Upper lobe of right lung (tissue), 1 donor: Measurements from ENCODE around the gene ROR1. TPM values are rescaled to one million over a fixed set of nuclear protein-coding genes. Genes with fewer than 3 reads are reported as not detected.

Experiments
- ATAC-seq: fragments of 200-7000 bp; cut with Tn5 transposase; one replicate; pipeline ENCODE4 v1.9.1; 2020; ENCODE audit warnings: mild to moderate bottlenecking, moderate library complexity
- DNase-seq: peaks from one replicate; pipeline ENCODE4 v3.0.0-alpha.2; 2020
- H3K27ac ChIP-seq: fragments of 200-600 bp; one replicate; pipeline ENCODE4 v1.8.0; 2022
- H3K27me3 ChIP-seq: fragments of 200-600 bp; one replicate; pipeline ENCODE4 v1.8.0; 2022; ENCODE audit warnings: mild to moderate bottlenecking
- H3K36me3 ChIP-seq: fragments of 200-600 bp; one replicate; pipeline ENCODE4 v1.8.0; 2022
- H3K4me1 ChIP-seq: fragments of 200-600 bp; one replicate; pipeline ENCODE4 v1.8.0; 2022
- H3K4me3 ChIP-seq: fragments of 200-600 bp; one replicate; pipeline ENCODE4 v1.8.0; 2022; ENCODE audit warnings: mild to moderate bottlenecking
- H3K9me3 ChIP-seq: fragments of 200-600 bp; one replicate; pipeline ENCODE4 v1.8.0; 2022
- intact Hi-C: fragments of 100-400 bp; cut with DNase I; formaldehyde crosslinking; loops from one replicate; pipeline ENCODE4 v1.11.0; 2022
- total RNA-seq: library from RNA; stranded (reverse); fragmentation: NEBNext Ultra II Directional; extraction: Animal tissue kit (Norgen Biotek cat#: 25700); gene quantifications from one replicate; pipeline ENCODE4 v1.2.1, GENCODE V29; 2021
- TF ChIP-seq, protein P1 (sequence below): fragments of 200-600 bp; IDR thresholded peaks from one replicate; pipeline ENCODE4 v1.8.0; 2022; ENCODE audit warnings: antibody characterized with exemption
- donor health status: DM: no; HTN: yes; CAD: no; lungs with severe emphysema.

ROR1 gene
- total RNA-seq, 1 donor from 2014 or later, result 21.4 TPM

DNA sequence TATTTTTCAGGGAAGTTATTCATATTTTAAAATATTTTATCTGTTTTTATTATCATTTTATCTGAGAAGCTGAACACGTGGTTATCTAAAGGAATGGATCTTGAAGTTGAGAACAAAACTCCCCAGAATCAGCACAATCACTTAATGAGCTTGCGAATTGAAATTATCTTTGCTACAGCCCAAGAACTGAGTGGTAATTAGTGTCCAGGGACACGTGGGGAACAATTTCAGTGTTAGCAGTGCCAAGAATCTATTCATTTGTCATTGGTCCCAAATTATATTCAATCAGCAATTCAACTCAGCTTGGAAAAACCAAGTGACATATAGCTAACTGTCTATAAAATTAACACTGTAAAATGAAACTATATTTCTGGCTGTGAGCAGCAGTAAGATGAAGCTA is 232.0 kb downstream of the ROR1 start:
- H3K36me3 ChIP-seq, result no peaks in the 10 kb centered on the region
- no peaks in the 10 kb centered on the region for H3K27me3 ChIP-seq
- intact Hi-C loops, result no loop called here
- H3K4me3 ChIP-seq, result no peak overlapping the region
- no peak overlapping the region for H3K27ac ChIP-seq
- no peak for DNase-seq
- no peaks in the 10 kb centered on the region for H3K9me3 ChIP-seq
- peaks cover 4% of the 10 kb centered on the region for H3K4me1 ChIP-seq
- no peak for ATAC-seq
- TF ChIP-seq, protein P1, sequence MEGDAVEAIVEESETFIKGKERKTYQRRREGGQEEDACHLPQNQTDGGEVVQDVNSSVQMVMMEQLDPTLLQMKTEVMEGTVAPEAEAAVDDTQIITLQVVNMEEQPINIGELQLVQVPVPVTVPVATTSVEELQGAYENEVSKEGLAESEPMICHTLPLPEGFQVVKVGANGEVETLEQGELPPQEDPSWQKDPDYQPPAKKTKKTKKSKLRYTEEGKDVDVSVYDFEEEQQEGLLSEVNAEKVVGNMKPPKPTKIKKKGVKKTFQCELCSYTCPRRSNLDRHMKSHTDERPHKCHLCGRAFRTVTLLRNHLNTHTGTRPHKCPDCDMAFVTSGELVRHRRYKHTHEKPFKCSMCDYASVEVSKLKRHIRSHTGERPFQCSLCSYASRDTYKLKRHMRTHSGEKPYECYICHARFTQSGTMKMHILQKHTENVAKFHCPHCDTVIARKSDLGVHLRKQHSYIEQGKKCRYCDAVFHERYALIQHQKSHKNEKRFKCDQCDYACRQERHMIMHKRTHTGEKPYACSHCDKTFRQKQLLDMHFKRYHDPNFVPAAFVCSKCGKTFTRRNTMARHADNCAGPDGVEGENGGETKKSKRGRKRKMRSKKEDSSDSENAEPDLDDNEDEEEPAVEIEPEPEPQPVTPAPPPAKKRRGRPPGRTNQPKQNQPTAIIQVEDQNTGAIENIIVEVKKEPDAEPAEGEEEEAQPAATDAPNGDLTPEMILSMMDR, result no peak

DNA sequence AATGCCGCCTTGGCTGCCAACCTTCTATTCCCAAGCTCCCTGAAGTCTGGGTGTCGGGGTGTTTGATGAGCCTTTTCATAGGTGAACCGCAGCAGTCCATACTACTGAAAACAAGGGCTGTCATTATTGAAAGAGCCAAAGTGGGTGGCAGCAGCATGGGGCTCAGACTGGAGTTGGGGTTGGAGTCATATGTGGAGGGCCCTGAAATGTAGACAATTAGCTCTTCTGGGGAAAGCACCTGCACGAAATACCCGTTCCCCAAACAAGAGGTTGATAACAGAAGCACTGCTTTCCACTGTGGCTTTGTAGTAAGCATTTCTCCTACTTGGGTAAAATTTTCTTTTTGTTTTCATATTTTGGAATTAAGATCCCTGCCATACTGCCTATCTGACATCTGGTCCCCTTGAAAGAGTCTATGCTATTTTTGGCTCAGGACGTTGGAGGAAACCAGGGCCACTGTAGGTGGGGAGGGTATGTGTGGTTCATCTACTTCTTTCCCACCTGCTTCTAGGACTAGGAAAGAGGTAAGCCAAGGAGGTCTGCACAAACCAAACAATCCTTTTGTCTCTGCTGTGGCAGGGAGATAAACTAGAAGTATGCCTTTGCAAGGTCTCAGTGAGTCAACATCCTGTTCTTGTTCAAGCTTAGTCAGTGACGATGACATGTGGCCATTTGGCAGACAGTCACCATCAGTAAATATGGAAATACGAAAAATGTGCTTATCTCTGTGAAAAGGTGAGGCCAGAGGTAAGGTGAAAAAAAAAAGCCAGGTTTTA is 232.6 kb downstream of the ROR1 start:
- no peak for DNase-seq

DNA sequence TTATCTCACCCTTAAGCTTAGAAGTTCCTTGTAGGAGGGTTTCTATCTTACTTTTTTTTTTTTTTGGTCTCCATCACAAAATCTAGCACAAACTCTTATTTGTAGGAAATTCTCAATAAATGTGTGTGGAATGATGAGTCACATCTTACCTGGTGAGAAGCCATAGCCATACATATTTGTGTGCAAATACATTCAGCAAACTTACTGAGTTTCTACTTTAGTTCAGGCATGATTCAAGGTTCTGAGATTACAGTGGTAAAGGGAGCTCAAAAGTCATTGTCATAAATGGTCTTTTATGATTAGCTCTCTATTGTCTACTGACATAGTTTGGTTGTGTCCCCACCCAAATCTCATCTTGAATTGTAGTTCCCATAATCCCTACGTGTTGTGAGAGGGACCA is 236.5 kb downstream of the ROR1 start:
- Histone ChIP-seq H3K27me3 (no peaks in the 10 kb centered on the region), H3K9me3 (no peaks in the 10 kb centered on the region), H3K4me3 (no peak overlapping the region), H3K27ac (no peak overlapping the region), H3K36me3 (no peaks in the 10 kb centered on the region), H3K4me1 (peaks cover 4% of the 10 kb centered on the region)
- intact Hi-C loops, result no loop called here
- TF ChIP-seq, protein P1, result no peak
- DNase-seq (no peak), ATAC-seq (no peak)

More for the DNA sequence above, 232.6 kb downstream of the ROR1 start:
- TF ChIP-seq, protein P1, result no peak
- H3K4me1 ChIP-seq, result peaks cover 4% of the 10 kb centered on the region
- no peaks in the 10 kb centered on the region for H3K27me3 ChIP-seq
- H3K36me3 ChIP-seq, result no peaks in the 10 kb centered on the region
- H3K4me3 ChIP-seq, result no peak overlapping the region
- peak; percentile 81 for ATAC-seq
- H3K9me3 ChIP-seq, result no peaks in the 10 kb centered on the region
- H3K27ac ChIP-seq, result no peak overlapping the region
- intact Hi-C loops, result no loop called here

DNA sequence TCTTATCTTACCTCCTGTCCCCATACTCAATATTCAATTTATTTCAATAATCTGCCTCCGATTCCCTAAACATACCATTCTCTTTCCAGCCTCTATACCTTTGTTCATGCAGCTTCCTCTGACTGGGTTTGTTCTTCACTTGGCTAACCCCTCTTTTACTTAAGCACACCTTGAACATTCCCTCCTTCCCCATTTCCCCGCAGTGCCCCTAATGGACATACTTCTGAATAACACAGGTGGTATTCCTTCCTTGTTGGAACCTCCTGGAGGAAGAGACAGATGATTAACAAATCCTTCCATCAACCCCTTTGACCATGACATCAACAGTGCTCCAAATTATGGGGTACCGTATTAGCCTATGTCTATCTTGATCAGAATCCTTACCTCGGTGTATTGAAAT is 239.6 kb downstream of the ROR1 start:
- Histone ChIP-seq H3K4me3 (no peak overlapping the region), H3K36me3 (no peaks in the 10 kb centered on the region), H3K4me1 (no peaks in the 10 kb centered on the region), H3K27ac (no peak overlapping the region), H3K9me3 (no peaks in the 10 kb centered on the region), H3K27me3 (no peaks in the 10 kb centered on the region)
- TF ChIP-seq, protein P1, result no peak
- intact Hi-C loops, result no loop called here
- DNase-seq, result no peak
- ATAC-seq, result no peak

DNA sequence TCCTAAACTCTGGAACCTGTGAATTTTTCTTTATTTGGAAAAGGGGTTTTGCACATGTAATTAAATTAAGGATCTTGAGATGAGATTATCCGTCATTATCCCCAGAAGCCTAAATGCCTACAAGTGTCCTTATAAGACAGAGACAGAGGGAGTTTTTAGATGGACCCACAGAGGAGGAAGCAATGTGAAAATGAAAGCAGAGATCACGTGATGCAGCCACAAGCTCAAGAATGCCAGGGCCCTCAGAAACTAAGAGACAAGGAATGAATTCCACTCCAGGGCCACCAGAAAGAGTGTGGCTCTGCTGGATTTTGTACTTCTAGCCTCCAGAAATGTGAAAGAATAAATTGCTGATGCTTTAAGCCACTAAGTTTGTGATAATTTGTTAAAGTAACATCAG is 246.0 kb downstream of the ROR1 start:
- Histone ChIP-seq H3K4me1 (no peaks in the 10 kb centered on the region), H3K27ac (peak overlapping the region; percentile 20), H3K36me3 (no peaks in the 10 kb centered on the region), H3K27me3 (no peaks in the 10 kb centered on the region), H3K9me3 (no peaks in the 10 kb centered on the region), H3K4me3 (peak overlapping the region; percentile 28)
- TF ChIP-seq, protein P1, result no peak
- peak; percentile 77 for ATAC-seq
- no peak for DNase-seq
- intact Hi-C loops, result no loop called here
